Measurements from ENCODE around the gene CEP112.

CEP112 gene

DNA sequence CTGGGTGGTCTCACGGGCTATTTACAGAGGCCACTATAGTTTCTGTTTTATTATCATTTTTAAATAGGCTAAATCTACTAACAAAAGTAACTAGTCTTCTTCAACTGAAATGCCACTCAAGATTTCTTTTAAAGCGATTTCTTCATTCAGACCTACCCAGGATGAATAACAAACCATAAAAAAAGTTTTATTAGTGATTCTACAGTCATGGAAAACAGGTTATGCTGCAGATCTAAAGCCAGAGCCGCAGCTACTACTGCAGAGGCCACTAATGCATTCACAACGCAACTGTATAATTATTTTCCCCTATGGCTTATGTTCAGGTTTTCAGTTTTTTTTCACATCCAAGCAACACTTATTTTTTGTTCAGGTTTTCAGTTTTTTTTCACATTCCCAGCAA lies 494.3 kb downstream of the CEP112 start:
- Histone ChIP-seq H3K9me3 (replicated peaks; ENCODE audit: insufficient read depth, low read length) (no peaks in the 10 kb centered on the region), H3K36me3 (replicated peaks; ENCODE audit: insufficient read depth, low read length) (no peaks in the 10 kb centered on the region), H3K4me2 (ENCODE audit: low read depth, low read length) (no peak overlapping the region), H2AFZ (ENCODE audit: low read length) (no peak overlapping the region), H3K4me1 (ENCODE audit: low read length) (no peaks in the 10 kb centered on the region), H3K79me2 (ENCODE audit: low read length) (no peaks in the 10 kb centered on the region), H3K9ac (ENCODE audit: low read length) (no peak overlapping the region), H3K4me3 (ENCODE audit: low read length) (no peak overlapping the region), H3K9me2 (replicated peaks; ENCODE audit: insufficient read depth, low read length) (no peaks in the 10 kb centered on the region), H3K27me3 (replicated peaks; ENCODE audit: insufficient read depth, low read length) (no peaks in the 10 kb centered on the region), H3F3A (ENCODE audit: insufficient read depth, low read length) (no peaks in the 10 kb centered on the region), H3K27ac (ENCODE audit: low read length) (no peak overlapping the region), H4K20me1 (ENCODE audit: insufficient read depth, low read length) (no peaks in the 10 kb centered on the region)
- no peak for TF ChIP-seq EZH2phosphoT487 (IDR thresholded peaks at IDR 0.05; ENCODE audit: low read length)
- no peak for TF ChIP-seq EZH2 (optimal IDR thresholded peaks at IDR 0.05; ENCODE audit: low read depth, low read length)
- TF ChIP-seq, protein P1, sequence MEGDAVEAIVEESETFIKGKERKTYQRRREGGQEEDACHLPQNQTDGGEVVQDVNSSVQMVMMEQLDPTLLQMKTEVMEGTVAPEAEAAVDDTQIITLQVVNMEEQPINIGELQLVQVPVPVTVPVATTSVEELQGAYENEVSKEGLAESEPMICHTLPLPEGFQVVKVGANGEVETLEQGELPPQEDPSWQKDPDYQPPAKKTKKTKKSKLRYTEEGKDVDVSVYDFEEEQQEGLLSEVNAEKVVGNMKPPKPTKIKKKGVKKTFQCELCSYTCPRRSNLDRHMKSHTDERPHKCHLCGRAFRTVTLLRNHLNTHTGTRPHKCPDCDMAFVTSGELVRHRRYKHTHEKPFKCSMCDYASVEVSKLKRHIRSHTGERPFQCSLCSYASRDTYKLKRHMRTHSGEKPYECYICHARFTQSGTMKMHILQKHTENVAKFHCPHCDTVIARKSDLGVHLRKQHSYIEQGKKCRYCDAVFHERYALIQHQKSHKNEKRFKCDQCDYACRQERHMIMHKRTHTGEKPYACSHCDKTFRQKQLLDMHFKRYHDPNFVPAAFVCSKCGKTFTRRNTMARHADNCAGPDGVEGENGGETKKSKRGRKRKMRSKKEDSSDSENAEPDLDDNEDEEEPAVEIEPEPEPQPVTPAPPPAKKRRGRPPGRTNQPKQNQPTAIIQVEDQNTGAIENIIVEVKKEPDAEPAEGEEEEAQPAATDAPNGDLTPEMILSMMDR (IDR thresholded peaks at IDR 0.05; ENCODE audit: low read length) = no peak
- DNase-seq = no peak

DNA sequence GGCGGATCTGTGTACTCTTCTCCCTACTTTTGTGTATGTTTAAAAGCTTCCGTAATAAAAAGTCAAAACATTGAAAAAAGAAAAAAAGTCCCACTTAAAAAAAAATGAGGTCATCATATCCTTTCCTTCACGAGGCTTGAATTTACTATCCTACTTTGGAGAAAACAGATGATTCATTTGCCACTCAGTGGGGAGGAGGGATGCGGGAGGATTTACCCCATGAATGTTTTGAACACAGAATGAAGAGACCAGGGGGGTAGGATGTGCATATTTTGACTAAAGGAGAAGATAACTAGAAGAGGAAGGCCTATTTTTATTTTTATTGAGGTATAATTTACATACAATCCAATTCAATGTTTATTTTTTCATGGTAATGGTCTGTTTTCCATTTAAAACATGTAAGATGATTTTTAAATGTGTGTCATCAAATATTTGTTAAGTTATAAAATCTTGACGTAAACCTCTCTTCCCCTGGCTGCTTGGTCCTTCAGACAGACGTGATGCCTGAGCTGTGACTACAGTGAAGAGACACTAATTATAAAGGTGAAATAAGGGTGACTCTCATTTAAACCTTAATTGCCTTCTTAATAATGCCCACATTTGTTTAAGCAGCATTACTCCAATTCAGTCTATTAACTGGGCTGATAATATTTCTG lies 495.1 kb downstream of the CEP112 start:
- Histone ChIP-seq H3K4me1 (ENCODE audit: low read length) (no peaks in the 10 kb centered on the region), H4K20me1 (ENCODE audit: insufficient read depth, low read length) (no peaks in the 10 kb centered on the region), H2AFZ (ENCODE audit: low read length) (no peak overlapping the region), H3K4me3 (ENCODE audit: low read length) (no peak overlapping the region), H3K27ac (ENCODE audit: low read length) (no peak overlapping the region), H3K27me3 (replicated peaks; ENCODE audit: insufficient read depth, low read length) (no peaks in the 10 kb centered on the region), H3K4me2 (ENCODE audit: low read depth, low read length) (no peak overlapping the region), H3F3A (ENCODE audit: insufficient read depth, low read length) (no peaks in the 10 kb centered on the region), H3K79me2 (ENCODE audit: low read length) (no peaks in the 10 kb centered on the region), H3K9me2 (replicated peaks; ENCODE audit: insufficient read depth, low read length) (no peaks in the 10 kb centered on the region), H3K36me3 (replicated peaks; ENCODE audit: insufficient read depth, low read length) (no peaks in the 10 kb centered on the region), H3K9me3 (replicated peaks; ENCODE audit: insufficient read depth, low read length) (no peaks in the 10 kb centered on the region), H3K9ac (ENCODE audit: low read length) (no peak overlapping the region)
- DNase-seq = no peak
- TF ChIP-seq EZH2 (optimal IDR thresholded peaks at IDR 0.05; ENCODE audit: low read depth, low read length) = no peak
- no peak for TF ChIP-seq EZH2phosphoT487 (IDR thresholded peaks at IDR 0.05; ENCODE audit: low read length)
- TF ChIP-seq, protein P1 (IDR thresholded peaks at IDR 0.05; ENCODE audit: low read length) = no peak

DNA sequence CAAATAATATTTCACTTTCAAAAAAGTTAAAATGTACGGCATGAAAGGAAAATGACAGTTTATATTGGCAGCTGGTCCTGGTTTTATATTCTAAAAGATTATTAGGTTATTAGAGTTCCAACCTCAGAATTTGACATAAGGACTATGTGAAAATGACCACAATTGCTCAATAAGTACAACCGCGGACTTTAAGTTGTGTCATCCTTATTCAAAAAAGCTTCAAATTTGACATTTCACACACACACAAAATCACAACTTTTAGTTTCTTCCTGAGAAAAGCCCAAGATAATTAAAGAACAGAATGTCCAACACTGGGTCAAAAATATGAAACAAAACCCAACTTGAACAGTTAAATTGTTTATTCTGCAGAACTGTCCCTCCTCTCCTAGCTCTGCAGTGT lies 497.3 kb downstream of the CEP112 start:
- Histone ChIP-seq H3K27ac (ENCODE audit: low read length) (no peak overlapping the region), H3K4me1 (ENCODE audit: low read length) (peaks cover 10% of the 10 kb centered on the region), H3K4me3 (ENCODE audit: low read length) (no peak overlapping the region), H3F3A (ENCODE audit: insufficient read depth, low read length) (no peaks in the 10 kb centered on the region), H3K9me3 (replicated peaks; ENCODE audit: insufficient read depth, low read length) (no peaks in the 10 kb centered on the region), H3K9ac (ENCODE audit: low read length) (no peak overlapping the region), H4K20me1 (ENCODE audit: insufficient read depth, low read length) (no peaks in the 10 kb centered on the region), H3K27me3 (replicated peaks; ENCODE audit: insufficient read depth, low read length) (no peaks in the 10 kb centered on the region), H3K36me3 (replicated peaks; ENCODE audit: insufficient read depth, low read length) (no peaks in the 10 kb centered on the region), H3K79me2 (ENCODE audit: low read length) (no peaks in the 10 kb centered on the region), H3K9me2 (replicated peaks; ENCODE audit: insufficient read depth, low read length) (no peaks in the 10 kb centered on the region), H2AFZ (ENCODE audit: low read length) (no peak overlapping the region), H3K4me2 (ENCODE audit: low read depth, low read length) (no peak overlapping the region)
- TF ChIP-seq EZH2phosphoT487 (IDR thresholded peaks at IDR 0.05; ENCODE audit: low read length) = no peak
- TF ChIP-seq, protein P1 (IDR thresholded peaks at IDR 0.05; ENCODE audit: low read length) = no peak
- TF ChIP-seq EZH2 (optimal IDR thresholded peaks at IDR 0.05; ENCODE audit: low read depth, low read length) = no peak
- DNase-seq = no peak

Data from MM.1S (cell line).